ENCODE data around the gene UBE4B. TPM values are rescaled to one million over a fixed set of nuclear protein-coding genes. Genes with fewer than 3 reads are reported as not detected.

UBE4B gene
- total RNA-seq, 1 donor from 2014 or later: 39.1 TPM

DNA sequence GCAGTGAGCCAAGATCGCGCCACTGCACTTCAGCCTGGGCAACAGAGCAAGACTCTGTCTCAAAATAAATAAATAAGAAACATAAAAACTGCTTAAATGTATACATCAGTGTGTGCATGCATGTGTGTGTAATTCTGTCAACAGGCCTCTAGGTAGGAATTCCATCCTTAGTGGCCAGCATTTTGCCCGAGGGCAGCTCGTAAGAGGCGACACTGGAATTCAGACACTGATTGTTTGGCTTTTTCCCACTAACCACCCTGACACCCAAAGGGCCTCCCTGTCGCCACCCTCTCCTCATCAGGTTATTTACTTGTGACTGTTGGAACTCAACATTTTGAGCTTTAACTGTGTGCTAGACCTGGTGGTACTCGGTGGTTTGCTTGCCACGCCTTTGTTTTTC is 113.6 kb downstream of the UBE4B start:
- intact Hi-C loops (cut with DNase I): no loop called here
- Histone ChIP-seq H3K27me3 (ENCODE audit: low read depth) (no peaks in the 10 kb centered on the region), H3K36me3 (peaks cover 78% of the 10 kb centered on the region), H3K27ac (no peak overlapping the region), H3K4me1 (no peaks in the 10 kb centered on the region), H3K9me3 (no peaks in the 10 kb centered on the region), H3K4me3 (no peak overlapping the region)
- TF ChIP-seq CTCF (IDR thresholded peaks at IDR 0.05): no peak
- no peak for DNase-seq
- no peak for ATAC-seq

DNA sequence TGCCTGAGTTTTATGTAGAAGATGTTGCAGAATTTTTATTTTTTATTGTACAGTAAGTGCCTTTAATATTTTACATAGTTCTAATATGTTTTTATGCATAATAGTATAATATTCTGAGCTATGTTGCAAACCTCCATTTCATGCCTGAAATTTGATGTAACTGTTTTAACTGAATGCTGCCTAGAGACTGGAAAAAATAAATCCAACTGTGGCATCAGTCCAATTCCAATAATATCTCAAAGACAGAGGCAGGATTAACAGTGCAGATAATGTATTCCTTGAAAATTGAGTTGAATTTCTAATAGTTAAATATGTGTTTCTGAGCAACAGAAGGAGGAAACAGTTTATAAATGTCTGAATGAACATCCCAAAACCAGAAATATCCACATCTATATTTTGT is 116.5 kb downstream of the UBE4B start:
- Histone ChIP-seq H3K4me1 (no peaks in the 10 kb centered on the region), H3K27me3 (ENCODE audit: low read depth) (no peaks in the 10 kb centered on the region), H3K4me3 (no peak overlapping the region), H3K36me3 (peaks cover 73% of the 10 kb centered on the region), H3K9me3 (no peaks in the 10 kb centered on the region), H3K27ac (no peak overlapping the region)
- DNase-seq (no peak), ATAC-seq (no peak)
- TF ChIP-seq CTCF (IDR thresholded peaks at IDR 0.05): no peak
- intact Hi-C loops (cut with DNase I): no loop called here

- peak; percentile 42 for TF ChIP-seq CTCF (IDR thresholded peaks at IDR 0.05)
- DNase-seq (no peak), ATAC-seq (peak; percentile 37 to 64)
- no peaks in the 10 kb centered on the region for H3K4me1 ChIP-seq
- H3K27ac ChIP-seq: no peak overlapping the region
- peaks cover 70% of the 10 kb centered on the region for H3K36me3 ChIP-seq
- H3K9me3 ChIP-seq: no peaks in the 10 kb centered on the region
- no peak overlapping the region for H3K4me3 ChIP-seq
- no peaks in the 10 kb centered on the region for H3K27me3 ChIP-seq (ENCODE audit: low read depth)
- intact Hi-C loops (cut with DNase I): no loop called here
These were observed 120.0 kb downstream of the UBE4B start for GRCh38 chr1:10152709-10153284.

GRCh38 chr1:10155087-10155712 is 122.4 kb downstream of the UBE4B start:
- H3K4me1 ChIP-seq: no peaks in the 10 kb centered on the region
- H3K4me3 ChIP-seq: no peak overlapping the region
- H3K9me3 ChIP-seq: no peaks in the 10 kb centered on the region
- H3K36me3 ChIP-seq: peaks cover 76% of the 10 kb centered on the region
- H3K27ac ChIP-seq: no peak overlapping the region
- no peak for DNase-seq
- intact Hi-C loops (cut with DNase I): no loop called here
- peak in 1 of 2 donors; percentile 15 for ATAC-seq
- TF ChIP-seq CTCF (IDR thresholded peaks at IDR 0.05): no peak
- no peaks in the 10 kb centered on the region for H3K27me3 ChIP-seq (ENCODE audit: low read depth)

DNA sequence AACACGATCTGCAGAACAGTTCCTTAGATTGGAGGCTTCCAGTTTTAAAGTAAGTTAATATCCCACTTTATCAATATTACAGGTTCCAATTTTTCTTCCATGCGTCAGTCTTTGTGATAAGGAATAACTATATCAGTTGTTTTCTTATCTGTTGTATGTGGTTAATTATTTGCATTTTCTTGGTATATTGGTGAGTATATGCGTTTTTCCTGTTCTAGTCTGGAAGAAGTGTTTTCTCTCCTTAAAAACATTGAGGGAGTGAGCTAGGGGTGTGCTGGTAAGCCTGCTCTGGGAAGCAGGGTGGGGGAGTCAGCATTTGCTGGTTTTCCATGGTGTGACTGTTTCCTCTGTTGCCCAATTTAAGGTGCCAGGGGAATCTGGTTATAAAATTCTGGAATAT is 127.4 kb downstream of the UBE4B start:
- ATAC-seq (no peak), DNase-seq (no peak)
- H3K9me3 ChIP-seq: no peaks in the 10 kb centered on the region
- no peak overlapping the region for H3K4me3 ChIP-seq
- no peak overlapping the region for H3K27ac ChIP-seq
- intact Hi-C loops (cut with DNase I): no loop called here
- no peaks in the 10 kb centered on the region for H3K4me1 ChIP-seq
- H3K27me3 ChIP-seq (ENCODE audit: low read depth): no peaks in the 10 kb centered on the region
- no peak for TF ChIP-seq CTCF (IDR thresholded peaks at IDR 0.05)
- peaks cover 93% of the 10 kb centered on the region for H3K36me3 ChIP-seq
